ENCODE results near the gene GABRA4.

The GABRA4 gene

DNA sequence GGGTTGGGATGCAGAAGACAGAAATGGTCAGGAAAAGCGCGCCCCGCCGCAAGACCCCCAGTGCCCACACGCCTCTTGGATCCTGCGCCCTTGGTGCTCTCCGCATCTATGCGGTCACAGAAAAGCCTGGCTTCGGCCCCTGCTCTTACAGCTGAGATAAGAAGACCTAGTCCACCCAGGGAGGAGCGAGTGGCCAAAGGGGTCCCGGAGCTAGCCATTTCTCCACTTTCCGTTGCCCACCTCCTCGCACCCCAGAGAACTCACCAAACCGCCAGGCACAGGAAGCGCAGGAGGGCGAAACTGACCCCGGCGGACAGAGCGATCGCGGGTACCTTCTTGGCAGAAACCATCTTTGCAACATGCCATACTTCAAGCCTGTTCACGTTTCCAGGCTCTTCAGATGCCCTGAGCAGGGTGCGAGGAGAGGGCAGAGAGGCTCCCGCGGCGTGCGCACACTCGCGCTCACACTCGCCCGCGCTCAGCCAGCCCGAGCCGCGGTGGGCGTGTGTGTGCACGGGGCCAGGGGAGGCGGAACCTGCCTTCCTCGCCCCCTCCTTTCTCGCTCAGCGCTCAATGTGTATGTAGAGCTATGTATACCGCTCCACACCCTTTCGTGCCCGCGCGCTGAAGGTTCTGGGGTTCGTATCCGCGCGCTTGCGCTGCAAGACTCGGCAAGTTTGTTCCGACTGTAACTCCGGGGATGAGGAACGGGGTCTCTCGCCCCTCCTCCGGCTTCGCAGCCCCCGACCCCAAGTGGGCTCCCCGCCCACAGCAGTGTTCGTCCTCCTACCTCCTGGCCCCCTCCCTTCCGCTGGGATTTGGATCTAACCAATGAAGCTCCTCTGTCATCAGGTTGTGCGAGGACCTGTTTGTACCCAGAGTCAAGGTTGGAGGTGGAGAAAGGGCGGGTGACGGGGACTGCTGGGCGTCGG is at the start of gene GABRA4:
Gene GABRA4, minus strand, starts transcription at position 507 of the 932 bp plus-strand sequence. Its CDS starts 157 bp downstream, at position 350.
- in situ Hi-C loops (cut with MboI; ENCODE audit: low sequenced_read_pairs): no loop called here

DNA sequence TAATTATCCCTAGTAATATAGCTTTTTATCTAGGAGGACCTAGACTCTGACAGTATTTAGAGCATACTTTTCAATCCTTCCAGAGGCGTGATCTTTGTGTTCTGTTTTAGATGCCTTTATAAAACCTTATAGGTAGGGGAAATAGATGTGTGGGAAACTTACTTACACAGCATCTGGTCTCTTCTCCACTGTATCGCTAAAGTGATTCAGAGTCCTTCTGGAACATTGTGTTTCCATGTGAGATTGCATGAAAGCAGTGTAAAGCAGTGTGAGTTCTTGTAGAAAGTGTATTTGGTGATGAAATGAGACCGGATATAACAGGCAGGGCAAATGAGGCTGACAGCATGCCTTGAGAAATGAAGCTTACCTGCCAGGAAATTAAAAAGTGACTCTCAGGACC is 47.4 kb upstream of the GABRA4 start:
- in situ Hi-C loops (cut with MboI; ENCODE audit: low sequenced_read_pairs): no loop called here

DNA sequence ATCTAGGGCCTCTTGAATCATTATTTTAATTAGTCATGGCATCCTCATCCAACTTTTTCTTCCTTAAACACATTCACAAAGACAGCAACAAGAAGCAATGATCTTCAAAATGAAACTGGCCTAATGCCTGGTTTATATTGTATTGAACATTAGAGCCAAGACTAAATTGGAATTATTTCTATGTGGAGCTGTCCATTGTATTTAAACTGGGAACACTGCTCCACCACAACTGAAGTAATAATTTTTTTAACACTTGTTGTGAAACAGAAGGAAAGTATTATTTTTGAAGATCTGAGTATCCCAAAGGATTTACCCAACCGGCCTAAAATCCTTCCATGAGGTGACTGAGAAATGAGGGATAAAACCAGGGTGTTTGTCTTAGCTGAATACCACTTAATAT is 44.9 kb upstream of the GABRA4 start:
- in situ Hi-C loops (cut with MboI; ENCODE audit: low sequenced_read_pairs): no loop called here

DNA sequence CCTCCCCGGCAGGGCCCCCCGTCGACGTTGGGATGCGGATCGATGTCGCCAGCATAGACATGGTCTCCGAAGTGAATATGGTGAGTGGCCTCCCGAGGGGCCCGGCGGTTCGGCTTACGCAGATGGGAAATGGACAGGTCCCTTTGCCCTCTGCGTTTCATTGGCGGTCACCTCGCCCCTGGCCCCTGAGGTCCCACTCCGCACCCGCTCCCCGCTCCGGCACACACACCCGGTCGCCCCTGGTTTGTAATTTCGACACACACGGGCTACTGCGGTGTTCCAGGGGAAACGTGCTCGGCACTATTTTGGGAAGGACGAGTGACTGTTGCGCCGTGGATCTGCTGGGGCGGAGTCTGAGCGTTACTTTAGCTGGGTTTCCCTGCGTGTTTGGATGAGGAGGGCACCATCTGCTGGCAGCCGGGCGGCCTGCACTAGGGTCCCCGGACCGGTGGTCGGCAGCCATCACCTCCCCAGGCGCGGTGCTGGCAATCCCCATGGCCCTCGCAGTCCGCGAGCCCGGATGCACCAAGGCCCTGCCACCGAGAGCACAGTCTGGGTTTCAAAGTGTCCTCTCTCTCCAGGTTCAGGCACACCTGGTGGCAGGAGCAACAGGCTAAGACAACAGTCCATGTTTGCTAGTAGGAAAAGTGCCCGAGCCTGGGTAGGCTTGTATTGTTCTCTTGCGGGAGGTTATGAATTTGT is 39.2 kb upstream of the GABRA4 start:
- in situ Hi-C loops (cut with MboI; ENCODE audit: low sequenced_read_pairs): no loop called here

DNA sequence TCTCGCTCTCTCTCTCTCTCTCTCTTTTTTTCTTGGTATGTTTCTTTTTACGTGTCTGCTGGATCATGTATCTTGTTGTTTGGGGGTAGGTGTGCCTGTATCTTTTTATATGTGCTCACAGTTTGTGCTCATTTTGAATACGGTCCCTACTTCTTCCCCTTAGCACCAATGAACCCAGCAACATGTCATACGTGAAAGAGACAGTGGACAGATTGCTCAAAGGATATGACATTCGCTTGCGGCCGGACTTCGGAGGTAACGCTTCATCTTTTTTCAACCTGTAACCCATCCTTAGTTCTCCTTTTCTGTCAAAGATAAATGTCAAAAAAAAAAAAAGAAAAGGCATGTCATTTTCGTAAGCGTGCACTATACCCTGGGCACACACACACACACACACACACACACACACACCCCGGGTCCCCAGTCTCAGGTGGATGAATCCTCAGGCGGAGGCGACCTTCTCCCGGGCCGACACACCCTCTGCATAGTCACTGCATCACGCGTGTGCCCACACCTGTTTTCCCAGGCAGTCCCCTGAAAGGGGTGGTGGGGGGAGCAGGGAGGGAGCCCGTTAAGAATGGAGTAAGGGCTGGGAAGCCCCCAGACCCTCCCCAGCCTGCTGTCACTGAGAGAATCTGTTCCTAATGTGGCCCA is 38.5 kb upstream of the GABRA4 start:
- in situ Hi-C loops (cut with MboI; ENCODE audit: low sequenced_read_pairs): no loop called here

DNA sequence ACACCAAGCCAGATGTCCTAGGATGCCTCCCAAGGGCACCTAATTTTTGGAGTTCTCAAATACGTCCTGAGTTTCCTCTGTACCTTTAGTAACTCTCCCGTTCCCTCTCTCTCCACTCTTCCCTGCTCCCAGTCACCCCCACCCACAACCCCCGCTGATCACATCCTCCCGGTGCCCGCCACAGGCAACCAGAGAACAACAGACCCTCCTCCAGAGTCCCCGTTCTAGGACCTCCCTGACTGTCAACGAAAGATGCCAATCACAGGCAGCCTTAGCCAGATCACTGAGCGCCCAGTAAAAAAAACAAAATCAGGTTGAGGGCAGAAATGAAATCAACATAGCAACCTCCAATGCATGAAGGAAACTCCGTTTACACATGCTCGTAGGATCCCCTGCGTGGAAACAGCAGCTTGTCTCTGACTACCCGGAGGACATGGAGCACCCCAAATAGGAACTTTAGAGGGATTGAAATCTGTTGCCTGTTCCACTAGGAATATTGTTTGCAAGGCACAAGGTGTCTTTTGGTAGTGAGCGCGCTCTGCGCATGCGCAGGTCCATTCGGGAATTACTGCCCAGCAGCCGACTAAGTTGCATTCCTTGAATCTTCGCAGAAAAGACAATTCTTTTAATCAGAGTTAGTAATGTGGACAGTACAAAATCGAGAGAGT is 37.8 kb upstream of the GABRA4 start, which contains the start of gene GABRB1:
Gene GABRB1, plus strand, starts transcription at position 557 of the 668 bp plus-strand sequence.
- in situ Hi-C loops (cut with MboI; ENCODE audit: low sequenced_read_pairs): no loop called here

DNA sequence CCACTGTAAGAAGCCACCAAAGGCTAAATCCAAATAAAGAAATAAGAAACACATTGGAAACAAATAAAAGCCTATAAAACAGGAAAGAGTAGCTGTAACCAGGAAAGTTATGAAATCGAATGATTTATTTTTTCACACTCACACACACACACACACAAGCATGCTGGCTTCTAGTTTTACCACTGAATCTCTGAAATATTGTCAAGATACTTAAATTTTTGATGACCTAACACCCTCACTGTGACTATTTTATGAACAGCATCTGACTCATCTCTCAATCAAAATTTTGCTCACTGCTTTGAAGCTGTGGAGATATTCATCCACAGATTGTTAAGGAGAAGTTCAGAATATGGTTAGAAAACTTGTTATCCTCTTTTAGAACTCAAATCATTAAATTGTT is 24.1 kb upstream of the GABRA4 start:
- in situ Hi-C loops (cut with MboI; ENCODE audit: low sequenced_read_pairs): no loop called here

DNA sequence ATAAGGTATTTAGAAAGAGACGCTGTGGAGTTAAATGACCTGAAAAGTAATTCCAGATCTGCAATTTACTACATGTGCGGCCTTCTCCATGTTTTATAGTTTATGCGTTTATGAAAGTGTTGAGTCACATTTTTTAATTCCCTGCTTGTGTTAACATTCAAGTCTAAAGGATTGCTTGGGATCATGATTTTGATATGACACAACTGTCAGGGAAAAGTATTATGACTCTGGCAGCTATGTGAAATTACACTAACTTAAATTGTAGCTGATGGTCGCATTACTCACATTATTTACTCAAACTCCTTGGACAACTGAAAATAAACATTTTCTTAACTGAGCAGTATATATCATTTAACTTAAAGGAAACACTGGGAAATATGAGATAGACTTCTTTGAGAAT is 23.7 kb upstream of the GABRA4 start:
- in situ Hi-C loops (cut with MboI; ENCODE audit: low sequenced_read_pairs): no loop called here

DNA sequence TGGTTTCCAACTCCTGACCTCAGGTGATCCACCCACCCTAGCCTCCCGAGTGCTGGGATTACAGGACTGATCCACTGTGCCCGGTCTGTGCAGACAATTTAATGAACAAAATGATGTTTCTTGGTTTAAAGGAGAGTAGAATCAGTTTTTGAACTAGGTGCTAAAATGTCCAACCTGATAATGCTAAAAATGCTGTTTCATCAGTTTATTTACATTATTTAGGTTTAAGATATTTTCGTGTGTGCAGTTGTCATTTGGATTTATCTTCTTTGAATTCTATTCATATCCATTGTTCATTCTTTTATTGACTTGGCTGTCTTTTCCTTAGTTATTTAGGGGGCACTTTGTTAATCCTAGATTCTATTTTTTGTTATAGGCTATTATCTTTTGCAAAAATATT is 20.0 kb upstream of the GABRA4 start:
- in situ Hi-C loops (cut with MboI; ENCODE audit: low sequenced_read_pairs): no loop called here

DNA sequence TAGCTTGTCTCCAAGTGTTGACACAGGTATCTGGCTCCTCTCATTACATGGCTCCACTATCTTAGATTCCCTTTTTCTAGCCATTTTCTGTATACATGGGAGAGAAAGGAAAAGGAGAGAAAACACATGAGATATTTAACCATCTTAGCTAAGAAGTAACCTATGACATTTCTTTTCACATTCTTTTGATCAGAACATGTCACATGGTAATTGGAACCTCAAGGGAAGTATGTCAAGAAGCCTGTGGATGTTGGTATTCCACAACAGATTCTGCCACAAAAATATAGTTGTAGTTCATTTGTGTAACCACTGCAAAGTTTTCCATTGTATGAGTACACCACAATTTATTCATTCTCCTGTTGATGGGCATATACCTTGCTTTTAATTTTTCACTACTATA is 19.3 kb upstream of the GABRA4 start:
- in situ Hi-C loops (cut with MboI; ENCODE audit: low sequenced_read_pairs): no loop called here

DNA sequence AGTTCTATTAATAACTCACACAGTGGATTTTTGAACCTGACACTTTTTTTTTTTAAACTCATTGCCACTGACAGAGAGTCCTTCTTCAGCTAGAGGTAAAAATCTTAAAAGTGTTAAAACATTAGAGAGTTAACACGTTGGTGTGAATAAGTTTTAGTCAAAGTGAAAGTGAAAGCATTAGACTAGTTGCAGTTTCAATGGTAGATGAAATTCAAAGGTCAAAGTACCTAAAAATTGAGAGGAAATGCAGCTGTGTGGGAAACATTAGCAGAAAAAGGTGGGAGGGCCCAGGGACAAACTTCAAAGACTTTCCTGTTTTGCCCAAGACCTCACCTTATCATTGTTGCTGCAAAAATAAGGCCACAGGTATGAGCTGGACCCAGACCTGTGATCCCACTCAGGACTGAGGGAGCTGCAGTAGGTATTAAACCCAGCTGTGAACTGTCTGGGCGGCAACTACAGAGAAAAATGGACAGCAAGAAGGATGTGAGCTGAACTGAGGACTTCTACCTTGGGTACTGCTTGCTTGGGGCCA is 17.6 kb upstream of the GABRA4 start:
- in situ Hi-C loops (cut with MboI; ENCODE audit: low sequenced_read_pairs): no loop called here

DNA sequence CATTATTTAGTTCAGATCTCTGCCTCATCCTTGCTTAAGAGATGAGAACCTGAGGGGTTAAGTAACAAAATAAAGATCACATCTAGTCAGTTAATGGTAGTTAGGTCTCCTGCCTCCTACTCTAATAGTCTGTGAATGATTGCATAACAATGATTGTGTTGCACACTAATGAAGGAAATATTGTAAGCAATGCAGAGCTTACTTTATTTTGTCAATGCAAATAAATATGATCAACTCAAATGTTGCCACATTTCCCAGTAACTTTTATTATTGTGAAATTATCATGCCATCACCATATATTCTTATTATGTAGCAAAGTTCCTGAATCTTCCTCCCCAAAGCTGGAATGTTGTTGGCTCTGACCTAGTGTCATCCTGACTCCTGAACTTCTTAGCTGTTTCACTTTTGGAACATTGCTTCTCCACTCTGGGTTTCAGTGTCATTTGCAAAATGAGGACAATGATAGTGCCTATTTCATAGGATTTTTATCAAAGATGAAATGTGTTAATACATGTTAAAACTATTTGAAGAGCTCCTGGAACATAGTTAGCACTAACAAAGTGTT is 17.0 kb upstream of the GABRA4 start:
- in situ Hi-C loops (cut with MboI; ENCODE audit: low sequenced_read_pairs): no loop called here

DNA sequence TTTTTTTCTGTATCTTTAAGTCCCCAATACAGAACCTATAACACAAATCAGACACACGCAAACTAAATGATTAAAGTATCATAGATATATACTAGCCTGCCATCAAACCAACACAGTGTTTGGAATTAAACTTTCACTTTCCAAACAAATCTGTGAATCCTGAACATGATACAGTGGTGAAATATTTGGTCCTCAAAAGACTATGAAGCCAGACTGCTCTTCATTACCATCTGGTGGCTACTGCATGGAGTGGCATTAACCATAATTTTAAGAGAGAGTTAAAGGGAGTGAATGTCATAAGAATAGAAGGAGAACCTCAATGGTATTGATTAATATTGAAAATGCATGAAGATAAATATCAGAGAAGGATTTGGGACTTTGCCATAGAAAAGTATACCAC is 9.2 kb upstream of the GABRA4 start:
- in situ Hi-C loops (cut with MboI; ENCODE audit: low sequenced_read_pairs): no loop called here

DNA sequence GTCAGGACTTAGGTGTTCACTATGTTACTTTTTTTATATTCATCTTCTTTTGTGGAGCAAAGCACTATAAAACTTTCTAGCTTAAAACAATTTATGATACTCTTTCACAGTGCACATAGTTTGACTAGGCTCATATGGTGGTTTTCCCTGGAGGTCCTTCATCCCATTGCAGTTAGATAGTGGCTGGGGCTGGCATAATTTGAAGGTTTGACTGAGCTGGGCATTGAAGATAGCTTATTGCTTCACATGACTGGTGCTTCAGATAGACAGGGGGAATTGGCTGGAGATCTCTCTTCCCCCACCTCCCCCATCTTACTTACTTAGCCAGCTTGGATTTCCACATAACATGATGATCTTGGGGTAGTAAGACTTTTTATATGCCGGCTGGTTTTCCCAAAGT is 7.0 kb upstream of the GABRA4 start:
- in situ Hi-C loops (cut with MboI; ENCODE audit: low sequenced_read_pairs): no loop called here

DNA sequence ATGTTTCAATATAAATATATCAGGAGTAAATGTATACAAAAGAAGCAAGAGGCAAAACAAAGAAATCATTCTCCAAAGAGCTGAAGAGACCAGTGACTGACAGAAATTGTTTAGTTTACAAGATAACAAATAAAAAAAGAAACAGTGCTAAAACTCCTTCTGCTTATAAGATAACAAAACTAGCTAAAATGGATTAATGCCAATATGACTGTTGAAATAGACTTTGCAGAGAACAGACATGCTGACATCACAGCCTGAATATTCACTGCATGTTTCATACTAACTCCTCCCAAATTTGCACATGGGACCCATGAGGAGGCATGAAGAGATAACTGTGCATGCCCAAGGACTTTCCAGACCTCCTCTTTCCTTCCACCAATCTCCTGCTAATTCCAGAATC is 6.2 kb upstream of the GABRA4 start:
- in situ Hi-C loops (cut with MboI; ENCODE audit: low sequenced_read_pairs): no loop called here

DNA sequence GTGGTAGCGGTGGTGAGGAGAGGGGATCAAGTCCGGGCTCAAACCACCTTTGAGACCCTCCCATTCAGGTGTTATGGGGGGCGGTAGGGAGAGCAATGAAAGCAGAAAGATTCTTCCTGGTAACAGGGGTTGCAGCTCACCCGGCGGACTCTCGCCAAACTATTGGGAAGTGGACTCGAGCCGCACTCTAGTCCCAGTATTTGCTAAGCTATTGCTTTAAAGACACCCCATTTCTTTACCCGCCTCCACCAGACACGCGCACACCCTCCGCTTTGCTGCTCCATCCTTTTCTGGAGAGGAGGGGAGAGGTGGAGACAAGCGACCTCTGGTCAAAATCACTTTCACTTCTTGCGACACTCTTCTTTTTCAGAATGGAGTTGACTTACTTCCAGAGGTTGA is 625 bp upstream of the GABRA4 start:
- in situ Hi-C loops (cut with MboI; ENCODE audit: low sequenced_read_pairs): no loop called here

DNA sequence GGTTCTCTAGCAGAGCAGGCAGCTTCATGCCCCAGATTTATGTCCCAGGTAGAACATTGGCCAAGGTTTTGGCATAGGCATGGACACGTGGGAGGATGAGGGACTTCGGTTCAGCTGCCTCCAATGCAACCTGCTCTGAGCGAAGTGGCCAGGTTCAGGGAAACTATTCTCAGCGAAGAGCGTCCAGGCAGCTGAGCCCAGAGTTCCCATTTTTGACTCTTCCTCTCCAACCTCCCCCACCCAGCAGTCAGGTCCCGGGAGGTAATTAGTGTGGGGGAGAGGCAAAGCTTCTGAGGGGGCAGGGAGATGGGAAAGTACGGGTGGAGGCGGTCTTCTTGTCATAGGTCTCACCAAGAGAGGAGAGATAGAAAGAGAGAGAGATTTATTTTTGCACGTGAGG is 1.0 kb downstream of the GABRA4 start:
- in situ Hi-C loops (cut with MboI; ENCODE audit: low sequenced_read_pairs): no loop called here

DNA sequence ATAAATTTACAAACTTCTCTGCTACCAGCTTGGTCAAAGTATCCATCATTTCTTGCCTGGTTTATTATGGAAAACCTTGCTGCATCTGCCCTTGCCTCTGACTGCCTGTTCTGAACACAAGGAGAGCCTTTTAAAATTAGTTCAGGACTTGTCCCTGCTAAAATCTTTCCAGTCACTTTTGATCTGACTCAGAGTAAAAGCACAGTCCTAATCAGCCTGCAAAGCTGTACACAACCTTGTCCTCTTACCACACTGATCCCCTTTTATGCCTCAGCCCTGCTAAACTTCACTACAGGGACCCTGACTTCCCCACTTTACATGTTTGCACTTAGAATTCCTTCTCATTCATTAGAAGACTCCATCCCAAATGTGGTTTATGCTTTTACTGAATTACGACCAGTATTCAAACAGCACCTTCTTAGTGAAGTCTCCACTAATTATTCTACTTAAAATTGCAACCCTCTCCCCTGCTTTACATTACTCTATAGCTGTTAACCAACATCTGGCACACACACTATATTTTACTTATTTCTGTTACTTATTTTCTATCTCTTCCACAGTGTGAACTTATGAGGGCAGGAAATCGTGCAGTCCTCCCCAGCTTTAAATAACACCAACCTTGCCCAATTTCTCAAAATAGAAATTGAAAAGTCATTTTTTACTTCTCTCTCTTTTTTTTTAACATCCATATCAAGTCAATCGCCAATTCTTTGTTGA is 6.3 kb downstream of the GABRA4 start:
- in situ Hi-C loops (cut with MboI; ENCODE audit: low sequenced_read_pairs): no loop called here

DNA sequence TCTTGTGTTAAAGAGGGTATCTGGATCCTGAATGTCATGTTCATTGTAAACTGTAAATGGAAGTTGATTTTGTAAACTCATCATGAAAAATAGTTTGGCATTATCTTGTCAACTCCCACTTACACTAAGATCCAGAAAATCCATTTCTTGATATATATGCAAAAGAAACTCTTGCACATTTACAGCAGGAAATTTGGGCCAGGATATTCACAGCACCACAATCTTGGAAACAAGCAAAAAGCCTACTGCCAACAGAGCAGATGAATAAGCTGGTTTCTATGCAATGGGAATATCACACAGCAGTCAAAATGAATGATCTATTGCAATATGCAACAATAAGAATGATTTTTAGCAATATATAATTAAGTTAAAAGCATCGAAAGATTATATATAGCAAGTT is 8.6 kb downstream of the GABRA4 start:
- in situ Hi-C loops (cut with MboI; ENCODE audit: low sequenced_read_pairs): no loop called here

DNA sequence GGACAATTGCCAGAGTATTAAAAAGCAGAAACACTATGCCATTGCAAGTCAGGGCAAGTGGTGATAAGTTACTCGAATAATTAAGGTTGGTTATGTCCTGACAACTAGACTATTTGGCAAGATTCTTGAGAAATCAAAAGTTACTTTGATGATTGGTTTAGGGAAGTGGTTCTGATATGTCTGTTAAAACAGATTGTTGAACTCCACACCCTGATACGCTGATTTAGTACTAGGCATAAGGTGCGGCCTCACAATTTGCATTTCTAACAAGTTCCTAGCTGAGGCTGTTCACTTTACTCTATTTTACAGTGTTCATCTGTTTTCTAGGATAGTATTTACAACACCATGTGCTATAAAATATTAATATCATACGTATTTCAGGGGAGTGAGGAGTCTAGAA is 12.5 kb downstream of the GABRA4 start:
- in situ Hi-C loops (cut with MboI; ENCODE audit: low sequenced_read_pairs): no loop called here
